H9 (cell line): Measurements from ENCODE around the gene SMYD5. TPM values are rescaled to one million over a fixed set of nuclear protein-coding genes. Genes with fewer than 3 reads are reported as not detected.

Source experiments
- DNase-seq: peaks from one replicate; pipeline ENCODE4 v3.0.0-alpha.2; 2017
- H2AFZ ChIP-seq: one replicate; pipeline ENCODE4 v1.6.1; 2013; ENCODE audit warnings: mild to moderate bottlenecking, low read length, control low read depth, moderate library complexity
- H2AK5ac ChIP-seq: 2 replicates; pipeline ENCODE4 v1.6.1; 2013; ENCODE audit warnings: low read length, control low read depth, mixed read lengths; ENCODE audit not compliant: insufficient read length
- H2BK120ac ChIP-seq: one replicate; pipeline ENCODE4 v1.6.1; 2013; ENCODE audit warnings: low read depth, mild to moderate bottlenecking, low read length, control low read depth, inconsistent platforms; ENCODE audit not compliant: poor library complexity, severe bottlenecking
- H2BK12ac ChIP-seq: 2 replicates; pipeline ENCODE4 v1.6.1; 2013; ENCODE audit warnings: low read length, control low read depth, mixed read lengths, low read depth; ENCODE audit not compliant: insufficient read length
- H2BK15ac ChIP-seq: 2 replicates; pipeline ENCODE4 v1.6.1; 2013; ENCODE audit warnings: low read depth, low read length, control low read depth
- H2BK20ac ChIP-seq: one replicate; pipeline ENCODE4 v1.6.1; 2013; ENCODE audit warnings: low read depth, mild to moderate bottlenecking, low read length, control low read depth, inconsistent platforms; ENCODE audit not compliant: poor library complexity, severe bottlenecking
- H2BK5ac ChIP-seq: 2 replicates; pipeline ENCODE4 v1.6.1; 2013; ENCODE audit warnings: low read length, control low read depth, mixed read lengths; ENCODE audit not compliant: insufficient read length
- H3K14ac ChIP-seq: 2 replicates; pipeline ENCODE4 v1.6.1; 2013; ENCODE audit warnings: low read length, control low read depth; ENCODE audit not compliant: insufficient read depth
- H3K18ac ChIP-seq: 2 replicates; pipeline ENCODE4 v1.6.1; 2013; ENCODE audit warnings: low read depth, mild to moderate bottlenecking, mixed read lengths, low read length, control low read depth; ENCODE audit not compliant: insufficient read length
- H3K23ac ChIP-seq: 2 replicates; pipeline ENCODE4 v1.6.1; 2013; ENCODE audit warnings: low read length, control low read depth, mixed read lengths, low read depth; ENCODE audit not compliant: insufficient read length
- H3K23me2 ChIP-seq: 2 replicates; pipeline ENCODE4 v1.6.1; 2013; ENCODE audit warnings: low read depth, mild to moderate bottlenecking, mixed read lengths, low read length, control low read depth; ENCODE audit not compliant: insufficient read length, poor library complexity, severe bottlenecking
- H3K27ac ChIP-seq: 2 replicates; pipeline ENCODE4 v1.5.1; 2013; ENCODE audit warnings: low read length, control low read depth, mixed read lengths, low read depth; ENCODE audit not compliant: insufficient read length
- H3K27me3 ChIP-seq: 2 replicates; pipeline ENCODE4 v1.6.1; 2013; ENCODE audit warnings: low read length, control low read depth, inconsistent platforms; ENCODE audit not compliant: insufficient read depth
- H3K4ac ChIP-seq: 2 replicates; pipeline ENCODE4 v1.6.1; 2013; ENCODE audit warnings: low read depth, mild to moderate bottlenecking, control low read depth, inconsistent platforms, low read length, moderate library complexity
- H3K4me1 ChIP-seq: 2 replicates; pipeline ENCODE4 v1.6.1; 2013; ENCODE audit warnings: low read length, control low read depth, inconsistent platforms; ENCODE audit not compliant: insufficient read depth
- H3K4me2 ChIP-seq: 2 replicates; pipeline ENCODE4 v1.6.1; 2013; ENCODE audit warnings: low read length, control low read depth, mixed read lengths; ENCODE audit not compliant: insufficient read length, insufficient read depth
- H3K56ac ChIP-seq: 2 replicates; pipeline ENCODE4 v1.6.1; 2013; ENCODE audit warnings: low read depth, mild to moderate bottlenecking, mixed read lengths, low read length, control low read depth; ENCODE audit not compliant: insufficient read length
- H3K79me1 ChIP-seq: 2 replicates; pipeline ENCODE4 v1.6.1; 2013; ENCODE audit warnings: low read depth, mild to moderate bottlenecking, moderate library complexity, low read length, control low read depth, inconsistent platforms; ENCODE audit not compliant: insufficient read depth, poor library complexity, severe bottlenecking
- H3K79me2 ChIP-seq: 2 replicates; pipeline ENCODE4 v1.6.1; 2013; ENCODE audit warnings: low read length, control low read depth, inconsistent platforms; ENCODE audit not compliant: insufficient read depth
- H3K9ac ChIP-seq: 2 replicates; pipeline ENCODE4 v1.6.1; 2013; ENCODE audit warnings: low read length, control low read depth, mixed read lengths; ENCODE audit not compliant: insufficient read length; ENCODE audit errors: extremely low read depth
- H3K9me3 ChIP-seq: one replicate; pipeline ENCODE4 v1.6.1; 2013; ENCODE audit warnings: low read depth, low read length, inconsistent platforms; ENCODE audit not compliant: control insufficient read depth
- H3T11ph ChIP-seq: one replicate; pipeline ENCODE4 v1.6.1; 2013; ENCODE audit warnings: mild to moderate bottlenecking, low read length, control low read depth, inconsistent platforms
- H4K20me1 ChIP-seq: one replicate; pipeline ENCODE4 v1.6.1; 2013; ENCODE audit not compliant: control insufficient read depth, insufficient read length, insufficient read depth
- H4K5ac ChIP-seq: 2 replicates; pipeline ENCODE4 v1.6.1; 2013; ENCODE audit warnings: low read depth, mild to moderate bottlenecking, mixed read lengths, low read length, control low read depth; ENCODE audit not compliant: insufficient read length
- H4K8ac ChIP-seq: replicated peaks from 2 replicates; pipeline ENCODE4 v1.6.1; 2013; ENCODE audit warnings: low read length, control low read depth, mixed read lengths, low read depth; ENCODE audit not compliant: insufficient read length
- H4K91ac ChIP-seq: 2 replicates; pipeline ENCODE4 v1.6.1; 2013; ENCODE audit warnings: low read depth, mild to moderate bottlenecking, moderate library complexity, mixed read lengths, low read length, control low read depth; ENCODE audit not compliant: insufficient read length
- H3K27ac Mint-ChIP-seq, 3 experiments: 2 replicates in 2 of 3; 3 replicates in 1 of 3; pipeline ENCODE4 v1.8.0; 2020 to 2021; ENCODE audit warnings: mixed read lengths in 3 of 3, mild to moderate bottlenecking in 1 of 3, moderate library complexity in 1 of 3
- H3K27me3 Mint-ChIP-seq: 2 replicates; pipeline ENCODE4 v1.8.0; 2021; ENCODE audit warnings: low read depth, mild to moderate bottlenecking, moderate library complexity, mixed read lengths
- H3K36me3 Mint-ChIP-seq, 3 experiments: 2 replicates in 2 of 3; 3 replicates in 1 of 3; pipeline ENCODE4 v1.8.0; 2020 to 2021; ENCODE audit warnings: low read depth in 3 of 3, mixed read lengths in 3 of 3; ENCODE audit not compliant: insufficient read depth in 1 of 3
- H3K4me1 Mint-ChIP-seq, 2 experiments: 2 replicates each; pipeline ENCODE4 v1.8.0; 2020; ENCODE audit warnings: mixed read lengths in 2 of 2
- H3K4me3 Mint-ChIP-seq, 2 experiments: 2 replicates in 1 of 2; 3 replicates in 1 of 2; pipeline ENCODE4 v1.8.0; 2020 to 2021; ENCODE audit warnings: mild to moderate bottlenecking in 2 of 2, mixed read lengths in 2 of 2, moderate library complexity in 1 of 2
- H3K9me3 Mint-ChIP-seq, 2 experiments: 2 replicates in 1 of 2; 3 replicates in 1 of 2; pipeline ENCODE4 v1.8.0; 2020; ENCODE audit warnings: mild to moderate bottlenecking in 2 of 2, mixed read lengths in 2 of 2, moderate library complexity in 1 of 2
- CTCF ChIP-seq: fragments of 200-600 bp; sonication (generic); conservative IDR thresholded peaks from 3 replicates; pipeline ENCODE4 v1.8.0; 2021; ENCODE audit warnings: antibody characterized with exemption, mild to moderate bottlenecking
- WGBS: extraction: QIAGEN DNeasy Blood & Tissue Kit; methylation state at CpG from one replicate; pipeline ENCODE4 v1.1.7; 2013; ENCODE audit warnings: missing lambda C conversion rate, low lambda C conversion rate, mixed read lengths; ENCODE audit not compliant: insufficient read length; ENCODE audit errors: extremely low coverage; 5-methylcytosine and 5-hydroxymethylcytosine counted together
- total RNA-seq: library from RNA; stranded (reverse); gene quantifications from 2 replicates; pipeline ENCODE4 v1.2.1, GENCODE V29; 2021

SMYD5 gene
- total RNA-seq, 1 experiment from 2014 or later: 45.2 TPM

- no peak for DNase-seq
- H3K36me3 Mint-ChIP-seq: no peaks in the 10 kb centered on the region
- H3K23me2 ChIP-seq: no peaks in the 10 kb centered on the region
- peaks cover 7% of the 10 kb centered on the region; the same call in 1 of the 2 replicates for H3K79me2 ChIP-seq
- H3K14ac ChIP-seq: no peak overlapping the region
- no peaks in the 10 kb centered on the region for H3K9me3 ChIP-seq
- no peaks in the 10 kb centered on the region for H3K4me1 ChIP-seq
- no peak overlapping the region for H2BK12ac ChIP-seq
- peaks cover 19% of the 10 kb centered on the region for H3K27me3 Mint-ChIP-seq
- no peak overlapping the region for H3K18ac ChIP-seq
- no peak overlapping the region for H2BK5ac ChIP-seq
- no peak overlapping the region for H3K27ac Mint-ChIP-seq
- WGBS: no CpG with 5 or more reads among the region's 6 CpGs
- H4K91ac ChIP-seq: no peak overlapping the region
- no peak overlapping the region for H4K8ac ChIP-seq
- H3K4me2 ChIP-seq: no peak overlapping the region
- H4K5ac ChIP-seq: no peak overlapping the region
- H3K9ac ChIP-seq: no peak overlapping the region
- no peak overlapping the region for H2BK20ac ChIP-seq
- H3K9me3 Mint-ChIP-seq: no peaks in the 10 kb centered on the region
- H3K4me1 Mint-ChIP-seq: peaks cover 17 to 32% of the 10 kb centered on the region in 2 experiments
- no peak for TF ChIP-seq CTCF
- H2BK15ac ChIP-seq: no peak overlapping the region
- no peak overlapping the region for H3K23ac ChIP-seq
- H2AFZ ChIP-seq: no peak overlapping the region
- no peak overlapping the region for H3K4me3 Mint-ChIP-seq
- no peak overlapping the region for H3K27ac ChIP-seq
- H2BK120ac ChIP-seq: no peak overlapping the region
- no peak overlapping the region for H3K4ac ChIP-seq
- no peak overlapping the region for H3K56ac ChIP-seq
- H4K20me1 ChIP-seq: no peaks in the 10 kb centered on the region
- H2AK5ac ChIP-seq: no peak overlapping the region
- no peak overlapping the region for H3T11ph ChIP-seq
- H3K27me3 ChIP-seq: no peaks in the 10 kb centered on the region
- H3K79me1 ChIP-seq: no peaks in the 10 kb centered on the region
Measured at GRCh38 chr2:73210696-73211095, 3.3 kb upstream of the SMYD5 start.
